ENCODE data around the gene C16orf86. TPM values are rescaled to one million over a fixed set of nuclear protein-coding genes. Genes with fewer than 3 reads are reported as not detected.

The C16orf86 gene
- total RNA-seq, 3 donors from 2014 or later (not counting 1 experiment from before 2014, with no cell fraction given) = 3.5 to 4.4 (median 3.6) TPM

DNA sequence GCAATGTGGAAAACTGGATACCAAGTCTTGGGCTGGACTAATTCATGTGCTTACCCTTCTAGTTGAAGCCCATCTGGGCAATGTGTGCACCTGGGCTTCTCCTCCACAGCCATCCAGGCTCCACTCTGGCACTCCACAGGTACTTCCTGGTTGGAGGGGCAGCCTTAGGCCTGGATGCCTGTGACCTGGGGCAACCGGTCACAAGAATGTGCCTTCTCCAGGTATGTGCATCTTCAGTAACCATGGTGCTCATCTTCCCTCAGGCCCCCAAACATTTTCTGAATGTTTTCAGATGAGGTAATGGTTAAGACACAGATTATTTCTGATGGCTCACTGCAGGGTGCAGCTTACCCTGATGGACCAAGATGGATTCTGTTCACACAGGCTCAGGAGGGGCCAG is 11.1 kb downstream of the C16orf86 start:
- peaks cover 0 to 1% of the 10 kb centered on the region in 2 donors for H3K4me1 Mint-ChIP-seq
- Histone ChIP-seq H3K4me1 (ENCODE audit: control insufficient read depth, insufficient read depth, low read length) (no peaks in the 10 kb centered on the region), H3K27me3 (ENCODE audit: control insufficient read depth, insufficient read depth, low read length) (no peaks in the 10 kb centered on the region), H3K9me3 (ENCODE audit: control insufficient read depth, insufficient read depth, low read length) (no peaks in the 10 kb centered on the region), H3K4me3 (ENCODE audit: low read length) (no peak overlapping the region), H3K36me3 (ENCODE audit: control insufficient read depth, insufficient read depth, low read length) (peaks cover 3% of the 10 kb centered on the region), H3K27ac (ENCODE audit: low read length) (no peak overlapping the region)
- no peak for TF ChIP-seq CTCF (IDR thresholded peaks at IDR 0.05)
- DNase-seq (no peak), ATAC-seq (no peak)
- H3K36me3 Mint-ChIP-seq = no peaks in the 10 kb centered on the region
- H3K27ac Mint-ChIP-seq = no peak overlapping the region
- no peaks in the 10 kb centered on the region for H3K9me3 Mint-ChIP-seq
- no peak overlapping the region for H3K4me3 Mint-ChIP-seq
- WGBS (ENCODE audit: insufficient coverage) = 94% methylated on average over 1 of the region's 1 CpG
- intact Hi-C loops (cut with micrococcal nuclease) = no loop called here
- H3K27me3 Mint-ChIP-seq (ENCODE audit: low read depth in 2 of 2) = no peaks in the 10 kb centered on the region

DNA sequence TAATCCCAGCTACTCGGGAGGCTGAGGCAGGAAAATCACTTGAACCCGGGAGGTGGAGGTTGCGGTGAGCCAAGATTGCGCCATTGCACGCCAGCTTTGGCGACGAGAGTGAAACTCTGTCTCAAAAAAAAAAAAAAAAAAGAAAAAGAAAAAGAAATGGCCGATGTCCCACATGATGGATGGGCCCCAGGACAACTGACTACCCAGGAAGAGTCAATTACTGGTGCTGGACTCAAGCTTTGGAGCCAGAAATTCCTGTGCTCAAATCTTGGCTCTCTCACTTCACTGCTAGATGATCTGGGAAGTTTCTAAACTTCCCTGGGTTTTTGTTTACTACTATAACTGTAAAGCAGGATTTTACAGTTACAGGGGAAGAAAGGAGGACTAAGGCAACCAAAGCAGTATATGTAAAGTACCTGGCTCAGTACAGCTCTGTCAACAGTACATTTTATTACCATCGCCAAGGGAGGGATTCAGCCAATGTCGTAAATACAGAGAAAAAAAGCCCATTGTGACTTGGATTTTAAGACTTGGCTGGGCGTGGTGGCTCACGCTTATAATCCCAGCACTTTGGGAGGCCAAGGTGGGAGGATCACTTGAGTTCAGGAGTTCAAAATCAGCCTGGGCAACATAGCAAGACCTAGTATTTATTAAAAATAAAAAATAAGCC is 11.9 kb downstream of the C16orf86 start:
- 95% methylated on average over 12 of the region's 12 CpGs for WGBS (ENCODE audit: insufficient coverage)

DNA sequence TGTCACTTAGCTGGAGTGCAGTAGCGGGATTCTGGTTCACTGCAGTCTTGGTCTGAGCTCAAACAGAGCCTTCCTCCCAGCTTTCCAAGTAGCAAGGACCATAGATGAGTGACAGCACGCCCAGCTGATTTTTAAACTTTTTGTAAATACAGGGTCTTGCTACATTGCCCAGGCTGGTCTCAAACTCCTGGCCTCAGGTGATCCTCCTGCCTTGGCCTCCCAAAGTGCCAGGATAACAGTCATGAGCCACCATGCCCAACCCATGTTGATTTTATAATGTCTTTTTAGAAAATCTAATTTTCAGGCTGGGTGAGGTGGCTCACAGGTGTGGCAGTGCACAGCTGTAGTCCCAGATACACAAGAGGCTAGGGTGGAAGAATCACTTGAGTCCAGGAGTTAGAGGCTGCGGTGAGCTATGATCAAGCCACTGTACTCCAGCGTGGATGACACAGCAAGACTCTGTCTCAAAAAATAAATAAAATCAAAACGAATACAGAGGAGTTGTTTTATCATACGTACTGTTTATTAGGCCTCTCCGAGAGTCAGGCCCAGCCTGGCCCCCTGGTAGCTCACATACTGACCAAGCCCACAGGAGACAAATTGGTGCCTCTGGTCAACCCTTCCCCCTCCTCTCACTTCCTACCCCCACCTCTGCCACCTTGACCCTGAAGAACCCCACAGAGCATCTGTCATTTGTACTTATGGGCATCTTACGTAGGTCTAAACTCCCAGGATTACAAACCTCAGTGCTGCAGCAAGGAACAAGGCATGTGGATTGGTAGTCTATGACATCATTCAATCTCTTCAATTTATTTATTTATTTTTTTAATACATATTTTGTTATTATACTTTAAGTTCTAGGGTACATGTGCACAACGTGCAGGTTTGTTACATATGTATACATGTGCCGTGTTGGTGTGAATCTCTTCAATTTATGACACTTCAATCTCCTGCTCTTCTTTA is 13.6 kb downstream of the C16orf86 start:
- intact Hi-C loops (cut with micrococcal nuclease) = no loop called here
- H3K4me3 Mint-ChIP-seq = no peak overlapping the region
- Histone ChIP-seq H3K27ac (ENCODE audit: low read length) (no peak overlapping the region), H3K9me3 (ENCODE audit: control insufficient read depth, insufficient read depth, low read length) (no peaks in the 10 kb centered on the region), H3K27me3 (ENCODE audit: control insufficient read depth, insufficient read depth, low read length) (no peaks in the 10 kb centered on the region), H3K4me3 (ENCODE audit: low read length) (no peak overlapping the region), H3K4me1 (ENCODE audit: control insufficient read depth, insufficient read depth, low read length) (no peaks in the 10 kb centered on the region), H3K36me3 (ENCODE audit: control insufficient read depth, insufficient read depth, low read length) (peaks cover 18% of the 10 kb centered on the region)
- no peaks in the 10 kb centered on the region for H3K27me3 Mint-ChIP-seq (ENCODE audit: low read depth in 2 of 2)
- WGBS (ENCODE audit: insufficient coverage) = 95% methylated on average over 7 of the region's 10 CpGs
- TF ChIP-seq CTCF (IDR thresholded peaks at IDR 0.05) = no peak
- H3K36me3 Mint-ChIP-seq = peaks cover 6% of the 10 kb centered on the region
- no peak overlapping the region for H3K27ac Mint-ChIP-seq
- H3K4me1 Mint-ChIP-seq = no peaks in the 10 kb centered on the region
- ATAC-seq = no peak
- DNase-seq = no peak
- H3K9me3 Mint-ChIP-seq = no peaks in the 10 kb centered on the region

More for the DNA sequence above, 11.9 kb downstream of the C16orf86 start:
- no peak for ATAC-seq
- TF ChIP-seq CTCF (IDR thresholded peaks at IDR 0.05) = no peak
- no peaks in the 10 kb centered on the region for H3K4me1 ChIP-seq (ENCODE audit: control insufficient read depth, insufficient read depth, low read length)
- Mint-ChIP-seq H3K27ac (no peak overlapping the region), H3K4me1 (no peaks in the 10 kb centered on the region), H3K4me3 (no peak overlapping the region), H3K9me3 (no peaks in the 10 kb centered on the region), H3K36me3 (peaks cover 3% of the 10 kb centered on the region), H3K27me3 (ENCODE audit: low read depth in 2 of 2) (no peaks in the 10 kb centered on the region)
- peaks cover 8% of the 10 kb centered on the region for H3K36me3 ChIP-seq (ENCODE audit: control insufficient read depth, insufficient read depth, low read length)
- H3K27me3 ChIP-seq (ENCODE audit: control insufficient read depth, insufficient read depth, low read length) = no peaks in the 10 kb centered on the region
- H3K4me3 ChIP-seq (ENCODE audit: low read length) = no peak overlapping the region
- no peak for DNase-seq
- intact Hi-C loops (cut with micrococcal nuclease) = no loop called here
- H3K27ac ChIP-seq (ENCODE audit: low read length) = no peak overlapping the region
- no peaks in the 10 kb centered on the region for H3K9me3 ChIP-seq (ENCODE audit: control insufficient read depth, insufficient read depth, low read length)
